Natural killer cell treated with Interleukin-12 subunit alpha and Interleukin-12 subunit beta and Interleukin-15 and Interleukin-18, amount 100 ng/mL, for 72 hours (primary cell): ENCODE measurements around the gene DHX30. TPM values are rescaled to one million over a fixed set of nuclear protein-coding genes. Genes with fewer than 3 reads are reported as not detected.

Source experiments
- ATAC-seq, 2 donors: fragments of 150-1000 bp; cut with Tn5 transposase in 1 of 2; sonication (Bioruptor Pico), chemical (Tn5 transposase) in 1 of 2; 2 replicates each; pipeline ENCODE4 v1.10.0; 2021
- DNase-seq: peaks from one replicate; pipeline ENCODE4 v3.0.0; 2022; ENCODE audit warnings: low spot score
- H3K27ac Mint-ChIP-seq, 2 donors: 1 replicate in 1 of 2; 2 replicates in 1 of 2; pipeline ENCODE4 v1.8.0; 2022; ENCODE audit warnings: mixed read lengths in 2 of 2, mild to moderate bottlenecking in 1 of 2, moderate library complexity in 1 of 2
- H3K27me3 Mint-ChIP-seq, 2 donors: 1 replicate in 1 of 2; 2 replicates in 1 of 2; pipeline ENCODE4 v1.8.0; 2022; ENCODE audit warnings: mixed read lengths in 2 of 2
- H3K36me3 Mint-ChIP-seq: one replicate; pipeline ENCODE4 v1.8.0; 2022; ENCODE audit warnings: mixed read lengths
- H3K4me1 Mint-ChIP-seq, 2 donors: 1 replicate in 1 of 2; 2 replicates in 1 of 2; pipeline ENCODE4 v1.8.0; 2022; ENCODE audit warnings: low read depth in 2 of 2, mixed read lengths in 2 of 2, mild to moderate bottlenecking in 1 of 2
- H3K4me3 Mint-ChIP-seq: one replicate; pipeline ENCODE4 v1.8.0; 2022; ENCODE audit warnings: mixed read lengths
- H3K9me3 Mint-ChIP-seq: 2 replicates; pipeline ENCODE4 v1.8.0; 2022; ENCODE audit warnings: mixed read lengths
- total RNA-seq, 2 donors: library from RNA; stranded (reverse); gene quantifications; one replicate each; pipeline ENCODE4 v1.2.3, GENCODE V29; 2022

Gene DHX30
- total RNA-seq, 2 donors from 2014 or later, result 101 to 177 TPM

- no peak overlapping the region for H3K4me3 Mint-ChIP-seq
- H3K27me3 Mint-ChIP-seq, result no peaks in the 10 kb centered on the region
- peaks cover 0 to 4% of the 10 kb centered on the region in 2 donors for H3K4me1 Mint-ChIP-seq
- H3K36me3 Mint-ChIP-seq, result no peaks in the 10 kb centered on the region
- no peak for ATAC-seq
- H3K9me3 Mint-ChIP-seq, result no peaks in the 10 kb centered on the region
- DNase-seq, result no peak
- no peak overlapping the region for H3K27ac Mint-ChIP-seq
Measured at GRCh38 chr3:47890828-47891612, 88.1 kb downstream of the DHX30 start.

GRCh38 chr3:47891613-47892005, 88.7 kb downstream of the DHX30 start:
- DNase-seq (no peak), ATAC-seq (no peak)
- no peak overlapping the region for H3K4me3 Mint-ChIP-seq
- no peaks in the 10 kb centered on the region for H3K9me3 Mint-ChIP-seq
- no peaks in the 10 kb centered on the region for H3K36me3 Mint-ChIP-seq
- H3K27me3 Mint-ChIP-seq, result no peaks in the 10 kb centered on the region
- peaks cover 0 to 4% of the 10 kb centered on the region in 2 donors for H3K4me1 Mint-ChIP-seq
- no peak overlapping the region for H3K27ac Mint-ChIP-seq

- Mint-ChIP-seq H3K36me3 (no peaks in the 10 kb centered on the region), H3K27me3 (no peaks in the 10 kb centered on the region), H3K9me3 (no peaks in the 10 kb centered on the region), H3K4me3 (no peak overlapping the region), H3K4me1 (peaks cover 0 to 4% of the 10 kb centered on the region in 2 donors), H3K27ac (no peak overlapping the region)
- ATAC-seq (no peak), DNase-seq (no peak)
Measured at GRCh38 chr3:47892286-47893040, 89.5 kb downstream of the DHX30 start.

GRCh38 chr3:47895241-47895640, 92.3 kb downstream of the DHX30 start:
- H3K27ac Mint-ChIP-seq, result no peak overlapping the region
- H3K4me3 Mint-ChIP-seq, result no peak overlapping the region

GRCh38 chr3:47896736-47897135, 93.8 kb downstream of the DHX30 start:
- Mint-ChIP-seq H3K27me3 (no peaks in the 10 kb centered on the region), H3K4me1 (peaks cover 0 to 4% of the 10 kb centered on the region in 2 donors), H3K9me3 (no peaks in the 10 kb centered on the region), H3K27ac (no peak overlapping the region), H3K36me3 (no peaks in the 10 kb centered on the region), H3K4me3 (no peak overlapping the region)
- DNase-seq (no peak), ATAC-seq (no peak)

More at GRCh38 chr3:47895241-47895640, 92.3 kb downstream of the DHX30 start:
- H3K9me3 Mint-ChIP-seq, result no peaks in the 10 kb centered on the region
- DNase-seq (no peak), ATAC-seq (no peak)
- no peaks in the 10 kb centered on the region for H3K36me3 Mint-ChIP-seq
- peaks cover 0 to 4% of the 10 kb centered on the region in 2 donors for H3K4me1 Mint-ChIP-seq
- H3K27me3 Mint-ChIP-seq, result no peaks in the 10 kb centered on the region

- H3K27ac Mint-ChIP-seq, result no peak overlapping the region
- H3K9me3 Mint-ChIP-seq, result no peaks in the 10 kb centered on the region
- no peaks in the 10 kb centered on the region for H3K36me3 Mint-ChIP-seq
- H3K4me3 Mint-ChIP-seq, result no peak overlapping the region
- no peak for ATAC-seq
- H3K27me3 Mint-ChIP-seq, result no peaks in the 10 kb centered on the region
- no peaks in the 10 kb centered on the region for H3K4me1 Mint-ChIP-seq
- DNase-seq, result no peak
Measured at GRCh38 chr3:47897954-47898353, 95.0 kb downstream of the DHX30 start.

- ATAC-seq (no peak), DNase-seq (no peak)
- H3K4me1 Mint-ChIP-seq, result peaks cover 0 to under 1% of the 10 kb centered on the region in 2 donors
- H3K27me3 Mint-ChIP-seq, result no peaks in the 10 kb centered on the region
- H3K36me3 Mint-ChIP-seq, result no peaks in the 10 kb centered on the region
- no peaks in the 10 kb centered on the region for H3K9me3 Mint-ChIP-seq
- no peak overlapping the region for H3K4me3 Mint-ChIP-seq
- no peak overlapping the region for H3K27ac Mint-ChIP-seq
Measured at GRCh38 chr3:47899495-47900108, 96.7 kb downstream of the DHX30 start.

Other genes starting within 250 kb of the DHX30 start
- under 1 TPM; 0.29 to 0.95 TPM for gene CSPG5, start 224.3 kb upstream of the DHX30 start, total RNA-seq
- gene SMARCC1, start 21.2 kb upstream of the DHX30 start, total RNA-seq, result 100 to 1,000 TPM in 1 of 2 donors, 10 to 100 TPM in 1; 93.8 to 130 TPM
- 100 to 1,000 TPM; 129 to 151 TPM for gene MAP4, start 213.3 kb downstream of the DHX30 start, total RNA-seq